Neural cell (in vitro differentiated cells): ENCODE measurements around the gene P2RY10. TPM values are rescaled to one million over a fixed set of nuclear protein-coding genes. Genes with fewer than 3 reads are reported as not detected.

ENCODE experiments used
- H2AFZ ChIP-seq: fragments of 200-600, 300-800 bp; sonication (generic), shearing (Covaris generic); 2 replicates; pipeline ENCODE4 v1.6.0; 2014; ENCODE audit warnings: low read depth, mild to moderate bottlenecking, antibody characterized with exemption, low read length, moderate library complexity
- H3F3A ChIP-seq: fragments of 200-600 bp; shearing (Covaris generic); 2 replicates; pipeline ENCODE4 v1.6.1; 2016; ENCODE audit warnings: mild to moderate bottlenecking, moderate library complexity, mixed read lengths, antibody characterized with exemption, low read length; ENCODE audit not compliant: insufficient read depth, poor library complexity, severe bottlenecking
- H3K27ac ChIP-seq: fragments of 200-600, 300-800 bp; sonication (generic), shearing (Covaris generic); 2 replicates; pipeline ENCODE4 v1.5.1; 2014; ENCODE audit warnings: mild to moderate bottlenecking, low read length, moderate library complexity
- H3K27me3 ChIP-seq: fragments of 300-800, 200-600 bp; sonication (generic), shearing (Covaris generic); 2 replicates; pipeline ENCODE4 v1.6.0; 2014; ENCODE audit warnings: mild to moderate bottlenecking, low read depth, low read length, moderate library complexity; ENCODE audit not compliant: insufficient read depth
- H3K36me3 ChIP-seq: fragments of 300-800, 200-600 bp; sonication (generic), shearing (Covaris generic); 2 replicates; pipeline ENCODE4 v1.5.1; 2014; ENCODE audit warnings: mild to moderate bottlenecking, antibody characterized with exemption, low read length, moderate library complexity; ENCODE audit not compliant: insufficient read depth
- H3K4me2 ChIP-seq: fragments of 300-800, 200-600 bp; sonication (generic), shearing (Covaris generic); 2 replicates; pipeline ENCODE4 v1.6.0; 2014; ENCODE audit warnings: mild to moderate bottlenecking, low read length
- H3K4me3 ChIP-seq: fragments of 300-800, 200-600 bp; sonication (generic), shearing (Covaris generic); 2 replicates; pipeline ENCODE4 v1.5.1; 2014; ENCODE audit warnings: mild to moderate bottlenecking, low read length, moderate library complexity
- H3K79me2 ChIP-seq: fragments of 200-600 bp; shearing (Covaris generic); replicated peaks from 2 replicates; pipeline ENCODE4 v1.6.0; 2014; ENCODE audit warnings: mild to moderate bottlenecking, low read length, moderate library complexity; ENCODE audit not compliant: insufficient read depth
- H3K9ac ChIP-seq: fragments of 300-800, 200-600 bp; sonication (generic), shearing (Covaris generic); 2 replicates; pipeline ENCODE4 v1.6.1; 2016; ENCODE audit warnings: mild to moderate bottlenecking, low read length, mixed read lengths
- H3K9me2 ChIP-seq: fragments of 200-600 bp; shearing (Covaris generic); 2 replicates; pipeline ENCODE4 v1.6.1; 2016; ENCODE audit warnings: mild to moderate bottlenecking, low read length, mixed read lengths; ENCODE audit not compliant: insufficient read depth
- H3K9me3 ChIP-seq: fragments of 200-600, 300-800 bp; sonication (generic), shearing (Covaris generic); 2 replicates; pipeline ENCODE4 v1.6.1; 2016; ENCODE audit warnings: mild to moderate bottlenecking, mixed run types, low read length, moderate library complexity, mixed read lengths
- H4K20me1 ChIP-seq: fragments of 200-600 bp; shearing (Covaris generic); 2 replicates; pipeline ENCODE4 v1.6.1; 2016; ENCODE audit warnings: mild to moderate bottlenecking, mixed run types; ENCODE audit not compliant: insufficient read depth
- EP300 ChIP-seq: fragments of 450-650 bp; conservative IDR thresholded peaks from 2 replicates; pipeline ENCODE4 v1.6.1; 2014; ENCODE audit warnings: antibody characterized with exemption, mild to moderate bottlenecking, moderate library complexity; ENCODE audit not compliant: poor library complexity, severe bottlenecking
- EZH2 ChIP-seq: fragments of 200-600, 300-800 bp; shearing (Covaris generic), sonication (generic); IDR thresholded peaks from 2 replicates; pipeline ENCODE4 v1.6.1; 2014; ENCODE audit warnings: antibody characterized with exemption, low read length, borderline replicate concordance, mild to moderate bottlenecking; ENCODE audit not compliant: insufficient read depth, poor library complexity, severe bottlenecking
- MXI1 ChIP-seq: fragments of 450-650 bp; conservative IDR thresholded peaks from 2 replicates; pipeline ENCODE4 v1.6.1; 2014; ENCODE audit warnings: antibody characterized with exemption, mild to moderate bottlenecking; ENCODE audit not compliant: poor library complexity, severe bottlenecking
- POLR2AphosphoS5 ChIP-seq: IDR thresholded peaks from 2 replicates; pipeline ENCODE4 v1.6.1; 2012
- RAD21 ChIP-seq: fragments of 450-650 bp; conservative IDR thresholded peaks from 2 replicates; pipeline ENCODE4 v1.6.1; 2014; ENCODE audit warnings: antibody characterized with exemption, mild to moderate bottlenecking, moderate library complexity
- SMC3 ChIP-seq: fragments of 450-650 bp; conservative IDR thresholded peaks from 2 replicates; pipeline ENCODE4 v1.6.1; 2014; ENCODE audit warnings: antibody characterized with exemption, mild to moderate bottlenecking, moderate library complexity; ENCODE audit not compliant: poor library complexity
- TAF1 ChIP-seq: IDR thresholded peaks from 2 replicates; pipeline ENCODE4 v1.6.1; 2012; ENCODE audit warnings: low read depth
- polyA minus RNA-seq: library from RNA; depleted of rRNA, polyadenylated mRNA; stranded (reverse); fragments of >200 nt; gene quantifications from 2 replicates; pipeline ENCODE4 v1.2.3, GENCODE V29; 2014
- polyA plus RNA-seq: library from polyadenylated mRNA; depleted of rRNA; stranded (reverse); fragments of >200 nt; gene quantifications from 2 replicates; pipeline ENCODE4 v1.2.3, GENCODE V29; 2014
- TF ChIP-seq, protein P1 (sequence below): fragments of 450-650 bp; IDR thresholded peaks from 2 replicates; pipeline ENCODE4 v1.5.1; 2014; ENCODE audit warnings: antibody characterized with exemption, mild to moderate bottlenecking, moderate library complexity; ENCODE audit not compliant: poor library complexity, severe bottlenecking
- TF ChIP-seq, protein P2 (sequence below): IDR thresholded peaks from 2 replicates; pipeline ENCODE4 v1.6.1; 2012; ENCODE audit warnings: borderline replicate concordance

Gene P2RY10, protein sequence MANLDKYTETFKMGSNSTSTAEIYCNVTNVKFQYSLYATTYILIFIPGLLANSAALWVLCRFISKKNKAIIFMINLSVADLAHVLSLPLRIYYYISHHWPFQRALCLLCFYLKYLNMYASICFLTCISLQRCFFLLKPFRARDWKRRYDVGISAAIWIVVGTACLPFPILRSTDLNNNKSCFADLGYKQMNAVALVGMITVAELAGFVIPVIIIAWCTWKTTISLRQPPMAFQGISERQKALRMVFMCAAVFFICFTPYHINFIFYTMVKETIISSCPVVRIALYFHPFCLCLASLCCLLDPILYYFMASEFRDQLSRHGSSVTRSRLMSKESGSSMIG
- polyA plus RNA-seq: not detected in 2 replicates
- polyA minus RNA-seq: not detected in 2 replicates

DNA sequence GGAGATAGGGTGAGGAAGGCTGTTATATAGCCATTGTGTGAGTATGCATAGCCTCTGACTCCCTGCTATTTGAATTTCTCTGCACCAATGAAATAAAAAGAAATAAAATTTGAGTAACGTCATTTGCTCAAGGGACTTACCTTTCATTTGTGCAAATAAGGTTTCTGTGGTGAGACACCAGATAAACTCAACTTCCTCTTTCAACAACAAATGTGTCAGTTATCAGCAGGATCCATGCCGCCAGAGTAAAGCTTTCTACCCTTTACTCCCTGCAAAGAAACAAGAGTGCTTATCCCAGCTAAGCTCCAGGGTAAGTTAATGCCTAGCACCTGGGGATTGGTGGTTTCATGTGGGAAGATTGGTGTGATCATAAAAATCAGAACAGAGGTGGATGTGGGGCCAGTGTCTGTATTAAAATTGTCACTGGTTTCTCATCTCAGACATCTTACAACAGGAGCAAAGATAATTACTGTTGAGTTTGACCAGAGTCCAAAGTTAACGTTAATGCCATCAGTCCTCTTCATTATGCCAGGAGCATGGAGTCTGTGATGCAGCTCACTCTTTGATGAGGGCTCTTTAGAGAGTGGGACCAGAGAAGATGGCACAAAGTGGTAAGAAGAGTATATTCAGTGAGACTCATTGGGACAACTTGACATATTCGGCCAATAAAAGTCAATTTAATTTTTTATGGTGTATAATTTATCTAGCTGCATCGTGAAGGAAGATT, at the start of gene P2RY10:
TSS of gene P2RY10 (plus strand) at position 206 of the 727 bp plus-strand sequence. CDS start 15,130 bp downstream, outside the sequence.
- TF ChIP-seq TAF1 (no peak), EP300 (no peak), RAD21 (no peak), SMC3 (no peak), POLR2AphosphoS5 (no peak)
- TF ChIP-seq, protein P1, sequence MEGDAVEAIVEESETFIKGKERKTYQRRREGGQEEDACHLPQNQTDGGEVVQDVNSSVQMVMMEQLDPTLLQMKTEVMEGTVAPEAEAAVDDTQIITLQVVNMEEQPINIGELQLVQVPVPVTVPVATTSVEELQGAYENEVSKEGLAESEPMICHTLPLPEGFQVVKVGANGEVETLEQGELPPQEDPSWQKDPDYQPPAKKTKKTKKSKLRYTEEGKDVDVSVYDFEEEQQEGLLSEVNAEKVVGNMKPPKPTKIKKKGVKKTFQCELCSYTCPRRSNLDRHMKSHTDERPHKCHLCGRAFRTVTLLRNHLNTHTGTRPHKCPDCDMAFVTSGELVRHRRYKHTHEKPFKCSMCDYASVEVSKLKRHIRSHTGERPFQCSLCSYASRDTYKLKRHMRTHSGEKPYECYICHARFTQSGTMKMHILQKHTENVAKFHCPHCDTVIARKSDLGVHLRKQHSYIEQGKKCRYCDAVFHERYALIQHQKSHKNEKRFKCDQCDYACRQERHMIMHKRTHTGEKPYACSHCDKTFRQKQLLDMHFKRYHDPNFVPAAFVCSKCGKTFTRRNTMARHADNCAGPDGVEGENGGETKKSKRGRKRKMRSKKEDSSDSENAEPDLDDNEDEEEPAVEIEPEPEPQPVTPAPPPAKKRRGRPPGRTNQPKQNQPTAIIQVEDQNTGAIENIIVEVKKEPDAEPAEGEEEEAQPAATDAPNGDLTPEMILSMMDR: no peak
- TF ChIP-seq, protein P2, sequence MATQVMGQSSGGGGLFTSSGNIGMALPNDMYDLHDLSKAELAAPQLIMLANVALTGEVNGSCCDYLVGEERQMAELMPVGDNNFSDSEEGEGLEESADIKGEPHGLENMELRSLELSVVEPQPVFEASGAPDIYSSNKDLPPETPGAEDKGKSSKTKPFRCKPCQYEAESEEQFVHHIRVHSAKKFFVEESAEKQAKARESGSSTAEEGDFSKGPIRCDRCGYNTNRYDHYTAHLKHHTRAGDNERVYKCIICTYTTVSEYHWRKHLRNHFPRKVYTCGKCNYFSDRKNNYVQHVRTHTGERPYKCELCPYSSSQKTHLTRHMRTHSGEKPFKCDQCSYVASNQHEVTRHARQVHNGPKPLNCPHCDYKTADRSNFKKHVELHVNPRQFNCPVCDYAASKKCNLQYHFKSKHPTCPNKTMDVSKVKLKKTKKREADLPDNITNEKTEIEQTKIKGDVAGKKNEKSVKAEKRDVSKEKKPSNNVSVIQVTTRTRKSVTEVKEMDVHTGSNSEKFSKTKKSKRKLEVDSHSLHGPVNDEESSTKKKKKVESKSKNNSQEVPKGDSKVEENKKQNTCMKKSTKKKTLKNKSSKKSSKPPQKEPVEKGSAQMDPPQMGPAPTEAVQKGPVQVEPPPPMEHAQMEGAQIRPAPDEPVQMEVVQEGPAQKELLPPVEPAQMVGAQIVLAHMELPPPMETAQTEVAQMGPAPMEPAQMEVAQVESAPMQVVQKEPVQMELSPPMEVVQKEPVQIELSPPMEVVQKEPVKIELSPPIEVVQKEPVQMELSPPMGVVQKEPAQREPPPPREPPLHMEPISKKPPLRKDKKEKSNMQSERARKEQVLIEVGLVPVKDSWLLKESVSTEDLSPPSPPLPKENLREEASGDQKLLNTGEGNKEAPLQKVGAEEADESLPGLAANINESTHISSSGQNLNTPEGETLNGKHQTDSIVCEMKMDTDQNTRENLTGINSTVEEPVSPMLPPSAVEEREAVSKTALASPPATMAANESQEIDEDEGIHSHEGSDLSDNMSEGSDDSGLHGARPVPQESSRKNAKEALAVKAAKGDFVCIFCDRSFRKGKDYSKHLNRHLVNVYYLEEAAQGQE: no peak
- H4K20me1 ChIP-seq: no peaks in the 10 kb centered on the region
- no peak within 1 kb of the TSS for H3K4me2 ChIP-seq

DNA sequence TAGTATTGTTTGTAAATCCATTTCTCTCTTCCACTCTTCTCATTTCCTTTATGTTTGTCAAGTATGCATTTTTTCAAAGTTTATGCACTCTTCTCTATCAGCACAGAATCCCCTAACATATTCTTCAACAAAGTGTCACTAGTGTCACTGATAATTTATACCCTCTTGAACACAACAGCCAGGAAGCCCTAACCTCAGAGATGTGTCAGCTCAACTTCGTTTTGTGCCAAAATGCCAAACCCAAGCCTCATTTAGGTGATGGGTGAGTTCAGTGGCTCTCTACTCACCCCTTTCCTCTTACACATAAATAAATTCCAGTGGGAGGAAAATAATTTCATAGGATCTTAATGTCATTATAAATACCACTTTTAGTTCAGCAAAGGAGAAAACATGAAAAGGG, 22.4 kb upstream of the P2RY10 start:
- Histone ChIP-seq H3K27me3 (no peaks in the 10 kb centered on the region), H3K4me2 (no peak overlapping the region), H3K9me2 (no peaks in the 10 kb centered on the region), H3K9ac (no peak overlapping the region), H4K20me1 (no peaks in the 10 kb centered on the region), H2AFZ (no peak overlapping the region), H3K79me2 (no peaks in the 10 kb centered on the region), H3K4me3 (no peak overlapping the region), H3K36me3 (no peaks in the 10 kb centered on the region), H3F3A (no peaks in the 10 kb centered on the region), H3K9me3 (no peaks in the 10 kb centered on the region), H3K27ac (no peak overlapping the region)
- TF ChIP-seq POLR2AphosphoS5 (no peak), EP300 (no peak), EZH2 (no peak), RAD21 (no peak), SMC3 (no peak), MXI1 (no peak), TAF1 (no peak)
- TF ChIP-seq, protein P2: no peak
- TF ChIP-seq, protein P1: no peak

More for the DNA sequence above, at the start of gene P2RY10:
- Histone ChIP-seq H3K27me3 (no peaks in the 10 kb centered on the region), H3K9ac (no peak within 1 kb of the TSS), H3K9me2 (no peaks in the 10 kb centered on the region), H3F3A (no peaks in the 10 kb centered on the region), H3K36me3 (no peaks in the 10 kb centered on the region), H3K27ac (no peak within 1 kb of the TSS), H3K79me2 (no peaks in the 10 kb centered on the region), H3K4me3 (no peak within 1 kb of the TSS), H3K9me3 (no peaks in the 10 kb centered on the region), H2AFZ (no peak within 1 kb of the TSS)
